ENCODE measurements around the gene LRRC8A.
"Not testable (repeated sequence)": the region's sequence is repeated elsewhere in the genome, so short reads cannot be mapped to it uniquely, and the experiment has no call there.

Gene LRRC8A

DNA sequence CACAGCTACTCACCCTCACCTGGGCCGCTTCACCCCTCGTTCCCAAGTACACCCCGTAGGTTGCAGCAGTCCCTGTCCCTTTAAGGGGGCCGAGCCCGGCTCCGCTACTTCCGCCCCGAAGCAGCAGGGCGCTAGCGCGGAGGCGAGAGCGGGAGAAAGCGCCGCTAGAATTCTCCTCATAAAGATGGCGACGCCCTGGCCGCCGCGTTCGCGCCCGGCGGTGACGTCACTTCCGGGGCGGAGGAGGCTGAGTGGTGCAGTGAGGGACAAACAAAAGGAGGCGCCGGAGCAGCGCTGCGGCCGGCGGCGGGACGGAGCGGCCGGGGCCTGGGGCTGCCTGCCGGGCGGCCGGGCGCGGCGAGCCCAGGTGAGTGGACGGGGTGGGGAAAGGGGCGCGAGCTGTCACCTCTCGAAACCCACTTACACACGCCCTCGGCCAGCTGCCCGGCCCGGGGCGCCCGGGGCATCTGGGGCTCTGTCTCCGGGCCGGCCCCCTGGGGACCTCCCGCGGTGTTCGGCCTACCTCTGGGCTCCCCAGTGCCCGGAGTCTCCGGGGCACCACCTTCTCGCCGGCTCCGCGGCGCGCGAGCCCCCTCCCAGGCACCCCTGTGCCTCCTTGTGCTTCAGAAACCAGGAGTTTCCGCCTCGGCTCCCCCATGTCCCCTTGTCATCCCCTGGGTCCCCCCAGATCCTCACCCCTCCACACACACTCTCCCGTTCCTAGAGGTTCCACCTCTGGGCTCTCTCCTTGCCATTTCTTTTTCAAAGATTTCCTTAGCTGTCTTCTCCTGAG lies at the start of gene LRRC8A, which contains the start of gene KYAT1:
Gene LRRC8A (plus strand): TSS at position 250 of the 793 bp plus-strand sequence. CDS start 25,032 bp downstream, outside the sequence.
Gene KYAT1 (minus strand): TSS at position 67 of the 793 bp plus-strand sequence. CDS start 36,545 bp downstream, outside the sequence.
- DNase-seq: peak; percentile 99

DNA sequence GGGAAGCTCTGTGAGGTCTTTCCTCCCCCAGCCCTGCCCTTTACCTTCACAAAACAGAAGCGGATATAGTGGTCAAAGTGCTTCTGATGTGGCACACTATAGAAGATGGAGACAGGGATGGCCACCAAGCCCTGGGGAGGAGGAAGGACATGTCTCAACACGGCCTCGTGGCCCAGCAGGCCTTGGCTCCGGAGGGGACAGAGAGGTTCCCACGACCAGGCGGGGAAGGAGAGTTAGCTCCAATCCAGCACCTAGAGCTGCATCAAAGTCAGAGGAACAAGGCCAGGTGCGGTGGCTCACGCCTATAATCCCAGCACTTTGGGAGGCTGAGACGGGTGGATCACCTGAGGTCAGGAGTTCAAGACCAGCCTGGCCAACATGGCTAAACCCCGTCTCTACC lies 48.2 kb upstream of the LRRC8A start:
- DNase-seq: no peak

DNA sequence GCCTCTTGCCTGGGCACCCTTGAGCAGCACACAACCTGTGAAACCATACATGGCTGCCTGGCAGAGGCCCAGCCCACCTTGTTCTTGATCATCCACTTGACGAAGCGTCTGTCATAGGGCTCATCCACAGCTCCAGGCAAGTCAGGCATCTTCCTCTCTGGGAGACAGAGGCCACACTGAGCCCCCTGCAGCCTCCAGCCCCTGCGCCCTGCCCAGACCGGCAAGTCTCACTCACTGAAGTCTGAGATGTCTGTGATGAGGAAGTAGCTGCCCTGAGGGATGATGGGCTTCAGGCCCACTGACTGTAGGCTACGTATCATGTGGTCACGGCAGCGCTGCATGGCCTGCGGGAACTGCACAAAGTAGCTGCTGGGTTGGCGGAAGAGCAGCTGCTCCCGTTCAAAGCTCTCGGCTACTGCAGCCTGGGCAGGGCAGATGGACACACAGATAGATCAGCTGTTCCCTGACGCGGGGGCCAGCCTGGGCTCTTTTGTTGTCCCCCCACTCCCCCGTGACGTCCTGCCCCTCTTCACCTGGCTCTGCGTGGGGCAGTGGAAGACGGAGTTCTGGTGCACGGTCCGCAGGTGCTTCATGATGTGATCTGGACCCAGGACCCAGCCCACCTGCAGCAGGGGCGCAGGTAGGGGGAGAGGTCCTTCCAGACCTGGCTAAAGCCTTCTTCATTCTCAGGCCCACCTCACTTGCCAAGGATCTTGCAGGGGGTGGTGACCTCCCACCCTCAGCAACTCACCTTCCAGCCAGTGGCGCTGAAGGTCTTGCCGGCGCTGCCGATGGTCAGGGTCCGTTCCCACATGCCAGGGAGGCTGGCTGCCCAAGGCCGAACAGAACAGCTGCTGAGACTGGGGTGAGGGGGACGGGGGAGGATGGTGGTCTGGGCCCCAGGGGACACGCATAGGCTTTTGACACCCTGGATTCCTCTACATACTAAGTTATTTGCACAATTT lies 46.4 kb upstream of the LRRC8A start:
- DNase-seq: no peak

DNA sequence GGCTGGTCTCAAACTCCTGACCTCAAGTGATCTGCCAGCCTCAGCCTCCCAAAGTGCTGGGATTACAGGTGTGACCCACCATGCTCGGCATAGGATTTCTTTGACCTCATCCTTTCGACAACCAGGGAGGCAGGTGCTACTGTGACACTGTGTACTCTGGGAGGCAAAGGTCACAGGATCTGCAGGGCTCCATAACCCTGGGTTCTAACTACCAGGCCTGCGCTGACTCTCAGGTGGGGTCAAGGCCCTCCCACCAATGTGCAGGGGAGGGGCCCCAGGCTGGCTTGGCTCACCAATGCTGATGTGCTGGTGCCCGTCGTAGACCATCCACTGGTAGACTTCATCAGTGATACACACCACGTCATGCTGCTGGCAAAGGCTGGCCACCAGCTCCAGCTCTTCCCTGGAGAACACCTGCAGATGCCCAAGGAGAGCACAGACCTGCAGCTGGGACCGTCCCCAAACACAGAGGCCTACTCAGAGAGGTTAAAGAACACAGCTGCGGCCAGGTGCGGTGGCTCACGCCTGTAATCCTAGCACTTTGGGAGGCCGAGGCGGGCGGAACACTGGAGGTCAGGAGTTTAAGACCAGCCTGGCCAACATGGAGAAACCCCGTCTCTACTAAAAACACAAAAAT lies 45.3 kb upstream of the LRRC8A start:
- no peak for DNase-seq

DNA sequence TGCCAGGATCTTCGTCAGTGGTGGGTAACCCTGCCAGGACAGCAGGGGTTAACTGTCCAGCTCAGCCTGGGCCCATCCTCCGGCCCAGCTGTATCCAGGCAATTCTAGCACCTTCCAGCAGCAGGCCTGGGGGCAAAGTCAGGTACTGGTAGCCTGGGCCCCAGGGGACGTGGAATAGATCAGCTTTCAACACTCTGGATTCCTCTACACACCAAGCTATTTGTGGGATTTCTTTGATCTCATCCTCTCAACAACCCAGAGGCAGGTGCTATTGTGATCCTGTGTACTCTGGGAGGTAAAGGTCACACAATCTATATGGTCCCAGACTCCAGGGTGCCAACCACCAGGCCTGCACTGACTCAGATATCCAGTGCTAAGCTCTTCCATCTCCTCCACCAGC lies 43.6 kb upstream of the LRRC8A start:
- DNase-seq: no peak

DNA sequence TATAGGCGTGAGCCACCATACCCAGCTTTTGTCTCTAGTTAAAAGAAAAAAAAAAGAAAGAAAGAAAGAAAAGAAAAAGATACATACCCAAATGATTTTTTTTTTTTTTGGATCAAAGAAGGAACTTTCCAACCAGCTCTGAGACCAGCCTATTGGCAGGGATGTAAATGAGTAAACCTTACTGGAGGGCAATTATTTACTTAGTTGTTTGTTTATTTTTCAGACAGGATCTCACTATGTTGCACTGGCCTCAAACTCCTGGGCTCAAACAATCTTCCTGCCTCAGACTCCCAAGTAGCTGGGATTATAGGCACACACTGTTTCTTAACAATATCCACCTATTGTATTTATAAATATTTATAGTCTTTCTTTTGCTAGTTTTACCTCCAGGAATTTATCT lies 41.4 kb upstream of the LRRC8A start:
- DNase-seq: no peak

DNA sequence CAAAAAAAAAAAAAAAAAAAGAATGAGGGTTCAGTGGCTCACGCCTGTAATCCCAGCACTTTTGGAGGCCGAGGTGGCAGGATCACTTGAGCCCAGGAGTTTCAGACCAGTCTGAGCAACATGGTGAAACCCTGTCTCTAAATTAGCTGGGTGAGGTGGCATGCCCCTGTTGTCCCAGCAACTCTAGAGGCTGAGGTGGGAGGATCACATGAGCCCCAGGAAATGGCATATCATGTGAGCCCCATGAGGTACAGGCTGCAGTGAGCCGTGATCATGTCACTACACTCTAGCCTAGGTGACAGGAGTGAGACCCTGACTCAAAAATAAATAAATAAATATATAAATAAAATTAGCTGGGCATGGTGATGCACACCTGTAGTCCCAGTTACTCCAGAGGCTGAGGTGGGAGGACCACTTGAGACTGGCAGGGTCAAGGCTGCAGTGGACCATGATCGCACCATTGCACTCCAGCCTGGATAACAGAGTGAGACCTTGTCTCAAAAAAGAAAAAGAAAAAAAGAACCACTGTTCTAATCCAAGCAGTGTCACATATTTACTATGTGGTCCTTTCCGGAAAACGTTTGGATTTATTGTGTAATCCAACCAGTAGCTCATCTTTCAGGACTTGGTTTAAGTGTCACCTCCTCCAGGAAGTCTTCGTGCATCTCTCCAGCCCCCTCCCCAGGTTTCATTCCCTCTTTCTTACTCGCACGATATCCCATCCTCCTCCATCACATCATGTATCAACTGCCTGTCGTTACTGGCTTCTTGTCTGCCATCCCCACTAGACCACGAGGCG lies 40.0 kb upstream of the LRRC8A start:
- no peak for DNase-seq

DNA sequence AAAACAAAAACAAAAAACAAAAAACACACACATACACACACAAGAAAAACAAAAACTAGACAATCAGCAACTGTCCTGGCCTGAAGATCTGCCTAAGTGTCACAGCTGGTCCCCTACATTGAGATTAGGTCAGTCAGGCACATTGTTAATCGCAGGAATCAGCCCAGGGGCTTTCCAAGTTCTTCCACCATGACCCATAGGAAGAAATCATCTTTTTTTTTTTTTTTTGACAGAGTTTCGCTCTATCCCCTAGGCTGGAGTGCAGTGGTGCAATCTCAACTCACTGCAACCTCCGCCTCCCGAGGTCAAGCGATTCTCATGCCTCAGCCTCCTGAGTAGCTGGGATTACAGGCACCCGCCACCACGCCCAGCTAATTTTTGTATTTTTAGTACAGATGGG lies 38.8 kb upstream of the LRRC8A start:
- not testable (repeated sequence) for DNase-seq

DNA sequence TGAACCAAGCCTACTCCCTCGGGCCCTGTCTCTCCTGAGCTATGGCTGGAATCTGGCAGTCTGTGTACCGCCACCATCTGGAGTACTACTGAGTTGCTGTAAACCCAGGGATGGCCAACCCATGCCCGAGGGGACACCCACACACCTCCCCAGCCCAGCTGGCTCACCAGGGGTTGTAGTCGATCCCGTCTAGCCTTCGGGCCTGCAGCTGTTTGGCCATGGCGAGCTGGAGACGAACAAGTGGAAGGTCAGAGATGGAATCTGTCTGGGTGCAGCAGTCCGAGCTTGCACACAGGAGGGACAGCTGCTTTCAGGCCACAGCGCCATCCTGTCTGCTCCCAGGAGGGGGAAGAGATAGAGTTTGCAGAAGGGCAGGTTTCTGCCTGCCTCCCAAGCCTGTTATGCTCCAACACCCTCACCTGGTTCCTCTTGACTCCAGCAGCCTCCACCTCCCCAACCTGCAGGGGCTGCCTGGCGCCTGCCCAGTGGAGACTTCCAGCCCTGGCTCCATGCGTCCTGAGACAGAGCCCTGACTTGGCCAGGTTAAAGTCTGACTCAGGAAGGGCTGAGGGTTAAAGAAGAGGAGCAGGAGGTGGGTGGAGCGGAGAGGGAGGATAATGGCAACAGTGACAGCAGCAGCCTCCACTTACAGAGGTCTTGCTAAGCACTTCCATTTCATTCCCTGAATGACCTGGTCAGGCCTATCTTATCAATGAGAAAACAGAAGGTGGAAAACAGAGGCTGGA lies 36.6 kb upstream of the LRRC8A start:
- peak; percentile 94 for DNase-seq

DNA sequence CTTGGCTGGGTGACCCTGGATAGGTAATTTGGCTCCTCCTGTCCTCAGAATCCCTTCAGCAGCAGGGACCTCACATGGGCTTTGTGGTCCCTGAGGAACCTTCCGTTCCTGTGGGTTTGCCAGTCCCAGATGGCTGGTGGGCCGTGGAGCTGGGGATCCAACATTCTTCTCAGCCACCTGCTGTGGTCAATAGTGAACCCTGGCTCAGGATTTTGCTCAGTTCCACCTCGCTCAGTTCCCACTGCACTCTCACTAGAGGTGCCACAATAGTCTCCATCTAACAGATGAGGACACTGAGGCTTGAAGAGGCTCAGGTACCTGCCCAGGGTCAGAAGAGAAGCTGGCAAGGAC lies 35.3 kb upstream of the LRRC8A start:
- DNase-seq: no peak

DNA sequence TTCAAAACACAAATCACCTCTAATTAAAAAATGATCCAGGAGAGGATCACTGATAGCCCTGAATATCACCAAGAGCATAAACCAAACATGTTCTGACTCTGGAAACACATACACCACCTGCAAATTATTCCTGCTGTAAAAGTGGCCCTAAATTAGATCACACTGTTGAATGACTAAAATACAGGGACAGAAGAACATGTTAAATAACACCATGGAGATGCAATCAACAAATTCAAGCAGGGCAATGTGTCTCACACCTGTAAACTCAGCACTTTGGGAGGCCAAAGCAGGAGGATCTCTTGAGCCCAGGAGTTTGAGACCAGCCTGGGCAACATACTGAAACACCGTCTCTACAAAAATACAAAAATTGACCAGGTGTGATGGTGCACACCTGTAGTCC lies 34.1 kb upstream of the LRRC8A start:
- DNase-seq: no peak

DNA sequence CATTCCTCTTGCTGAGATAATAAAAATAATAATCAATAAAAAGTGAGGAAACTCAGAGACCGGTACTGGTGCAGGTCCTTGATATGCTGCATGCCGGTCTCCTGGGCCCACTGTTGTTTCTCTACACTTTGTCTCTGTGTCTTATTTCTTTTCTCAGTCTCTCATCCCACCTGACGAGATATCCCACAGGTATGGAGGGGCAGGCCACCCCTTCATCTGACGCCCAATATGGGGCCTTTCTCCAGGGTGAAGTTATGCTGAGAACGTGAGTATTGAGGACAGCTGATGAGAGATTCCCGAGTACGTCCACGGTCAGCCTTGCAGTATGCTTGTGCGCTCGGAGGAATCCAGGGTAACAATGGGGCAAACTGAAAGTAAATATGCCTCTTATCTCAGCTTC lies 30.9 kb upstream of the LRRC8A start:
- DNase-seq: not testable (repeated sequence)

DNA sequence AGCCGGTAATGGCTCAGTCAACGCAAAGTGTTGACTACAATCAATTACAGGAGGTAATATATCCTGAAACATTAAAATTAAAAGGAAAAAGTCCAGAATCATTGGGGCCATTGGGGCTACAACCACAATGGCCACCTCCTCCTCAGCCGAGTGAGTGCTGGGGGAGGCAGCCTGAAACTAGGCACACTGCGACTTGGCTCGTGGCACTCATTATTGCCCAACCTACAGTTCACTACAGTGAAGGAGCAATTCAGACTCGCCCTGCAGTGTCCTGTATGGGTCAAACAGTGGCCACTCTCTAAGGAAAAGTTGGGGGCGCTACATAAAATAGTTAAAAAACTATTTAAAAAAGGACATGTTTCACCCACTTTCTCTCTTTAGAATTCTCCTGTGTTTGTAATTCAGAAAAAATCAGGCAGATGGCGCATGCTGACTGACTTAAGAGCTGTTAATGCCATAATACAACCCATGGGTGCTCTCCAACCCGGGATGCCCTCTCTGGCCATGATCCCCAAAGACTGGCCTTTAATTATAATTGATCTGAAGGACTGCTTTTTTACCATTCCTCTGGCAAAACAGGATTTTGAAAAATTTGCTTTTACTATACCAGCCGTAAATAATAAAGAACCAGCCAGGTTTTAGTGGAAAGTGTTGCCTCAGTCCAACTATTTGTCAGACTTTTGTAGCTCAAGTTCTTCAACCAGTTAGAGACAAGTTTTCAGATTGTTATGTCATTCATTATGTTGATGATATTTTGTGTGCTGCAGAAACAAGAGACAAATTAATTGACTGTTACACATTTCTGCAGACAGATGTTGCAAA lies 29.9 kb upstream of the LRRC8A start:
- DNase-seq: peak; percentile 35

DNA sequence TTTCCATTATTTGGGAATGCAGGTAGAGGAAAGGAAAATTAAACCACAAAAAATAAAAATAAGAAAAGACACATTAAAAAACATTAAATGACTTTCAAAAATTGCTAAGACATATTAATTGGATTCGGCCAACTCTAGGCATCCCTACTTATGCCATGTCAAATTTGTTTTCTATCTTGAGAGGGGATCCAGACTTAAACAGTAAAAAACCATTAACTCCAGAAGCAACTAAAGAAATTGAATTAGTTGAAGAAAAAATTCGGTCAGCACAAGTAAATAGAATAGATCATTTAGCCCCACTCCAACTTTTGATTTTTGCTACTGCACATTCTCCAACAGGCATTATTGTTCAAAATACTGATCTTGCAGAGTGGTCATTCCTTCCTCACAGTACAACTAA lies 29.3 kb upstream of the LRRC8A start:
- not testable (repeated sequence) for DNase-seq

DNA sequence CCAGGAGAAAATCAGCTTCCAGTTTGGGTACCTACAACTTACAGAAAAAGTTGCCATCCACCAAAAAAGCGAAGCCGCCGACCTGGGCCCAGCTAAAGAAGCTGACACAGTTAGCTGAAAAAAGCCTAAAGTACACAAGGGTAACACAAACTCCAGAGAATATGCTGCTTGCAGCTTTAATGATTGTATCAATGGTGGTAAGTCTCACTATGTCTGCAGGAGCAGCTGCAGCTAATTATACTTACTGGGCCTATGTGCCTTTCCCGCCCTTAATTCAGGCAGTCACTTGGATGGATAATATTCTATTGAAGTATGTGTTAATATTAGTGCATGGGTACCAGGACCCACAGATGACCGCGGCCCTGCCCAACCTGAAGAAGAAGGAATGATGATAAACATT lies 27.5 kb upstream of the LRRC8A start:
- not testable (repeated sequence) for DNase-seq

DNA sequence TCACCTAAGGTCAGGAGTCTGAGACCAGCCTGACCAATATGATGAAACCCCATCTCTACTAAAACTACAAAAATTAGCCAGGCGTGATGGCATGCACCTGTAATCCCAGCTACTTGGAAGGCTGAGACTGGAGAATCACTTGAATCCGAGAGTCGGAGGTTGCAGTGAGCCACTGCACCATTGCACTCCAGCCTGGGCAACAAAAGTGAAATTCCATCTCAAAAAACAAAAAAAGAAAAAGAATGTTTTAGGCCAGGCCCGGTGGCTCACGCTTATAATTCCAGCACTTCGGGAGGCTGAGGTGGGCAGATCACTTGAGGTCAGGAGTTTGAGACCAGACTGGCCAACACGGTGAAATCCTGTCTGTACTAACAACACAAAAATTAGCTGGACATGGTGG lies 23.5 kb upstream of the LRRC8A start:
- not testable (repeated sequence) for DNase-seq

DNA sequence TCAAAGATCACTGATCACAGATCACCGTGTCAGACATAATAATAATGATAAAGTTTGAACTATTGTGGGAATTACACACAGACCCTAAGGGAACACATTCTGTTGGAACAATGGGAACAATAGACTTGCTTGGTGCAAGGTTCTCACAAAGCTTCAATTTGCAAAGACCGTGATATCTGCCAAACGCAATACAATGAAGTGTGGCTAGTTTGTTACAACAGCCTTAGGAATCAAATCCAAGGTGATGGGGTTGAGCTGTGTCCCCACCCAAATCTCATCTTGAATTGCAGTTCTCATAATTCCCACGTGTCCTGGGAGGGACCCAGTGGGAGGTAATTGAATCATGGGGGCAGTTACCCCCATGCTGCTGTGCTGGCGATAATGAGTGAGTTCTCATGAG lies 21.0 kb upstream of the LRRC8A start:
- DNase-seq: no peak

DNA sequence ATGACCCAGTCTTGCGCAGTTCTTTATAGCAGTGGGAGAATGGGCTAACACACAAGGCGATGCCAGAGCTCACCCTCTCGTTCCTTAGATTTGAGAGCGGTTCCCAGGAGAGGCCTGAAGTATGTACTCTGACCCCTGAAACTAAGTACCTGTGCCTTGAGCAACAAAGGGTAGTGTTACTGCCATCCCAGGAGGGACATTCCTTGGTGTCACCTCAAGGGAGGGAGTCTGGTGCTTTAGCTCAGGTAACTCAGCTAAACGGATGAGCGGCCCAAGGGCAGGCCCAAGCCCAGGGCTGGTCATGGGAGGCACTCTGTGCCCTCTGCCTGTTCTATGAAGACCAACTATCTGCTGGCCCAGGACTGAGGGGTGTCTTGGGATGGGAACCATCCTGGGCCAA lies 20.4 kb upstream of the LRRC8A start:
- no peak for DNase-seq

DNA sequence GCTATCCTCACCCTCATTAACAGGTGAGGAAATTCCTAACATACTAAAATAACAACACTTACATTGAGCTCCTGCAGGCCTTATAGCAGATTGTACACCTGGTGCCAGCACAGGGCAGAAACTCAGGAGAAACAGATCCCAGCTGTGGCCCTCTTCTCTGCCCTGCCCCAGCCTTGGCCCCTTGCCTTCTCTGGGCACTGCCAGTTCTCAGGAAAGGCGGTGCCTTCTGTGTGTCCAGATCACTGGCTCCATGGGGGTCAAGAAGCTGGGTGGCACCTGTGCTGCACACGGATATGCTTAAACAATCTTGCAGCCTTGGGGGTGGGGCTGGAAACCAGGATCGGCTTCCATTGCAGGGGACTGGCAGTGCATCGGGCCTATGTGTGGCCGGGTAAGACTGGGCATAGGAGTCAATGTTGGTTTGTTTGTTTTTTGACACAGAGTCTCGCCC lies 19.5 kb upstream of the LRRC8A start:
- no peak for DNase-seq

DNA sequence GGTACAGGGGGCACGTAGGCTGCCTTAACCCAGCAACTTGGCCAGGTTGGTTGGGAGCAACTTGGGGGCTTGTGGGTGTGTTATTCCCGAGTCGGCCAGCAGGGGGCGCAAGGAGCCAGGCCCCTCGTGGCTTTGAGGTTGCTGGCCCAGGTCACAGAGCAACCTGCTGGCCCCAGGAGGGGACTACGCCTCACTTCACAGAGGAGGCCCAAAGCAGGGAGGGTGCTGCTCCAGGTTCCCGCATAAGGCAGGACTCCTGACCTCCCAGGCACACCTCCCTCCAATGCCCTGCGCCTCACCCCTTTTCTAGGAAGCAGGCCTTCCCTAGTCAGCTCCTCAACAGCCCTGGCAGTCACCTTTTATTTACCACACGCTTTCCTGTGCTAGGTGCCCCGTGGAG lies 18.3 kb upstream of the LRRC8A start:
- DNase-seq: no peak

Data from NCI-H2171 (cell line).